ENCODE measurements around the gene PLA2G15. TPM values are rescaled to one million over a fixed set of nuclear protein-coding genes. Genes with fewer than 3 reads are reported as not detected.

The PLA2G15 gene
- total and polyA plus RNA-seq, 9 donors, result 7.3 to 18.4 (median 9.7) TPM

DNA sequence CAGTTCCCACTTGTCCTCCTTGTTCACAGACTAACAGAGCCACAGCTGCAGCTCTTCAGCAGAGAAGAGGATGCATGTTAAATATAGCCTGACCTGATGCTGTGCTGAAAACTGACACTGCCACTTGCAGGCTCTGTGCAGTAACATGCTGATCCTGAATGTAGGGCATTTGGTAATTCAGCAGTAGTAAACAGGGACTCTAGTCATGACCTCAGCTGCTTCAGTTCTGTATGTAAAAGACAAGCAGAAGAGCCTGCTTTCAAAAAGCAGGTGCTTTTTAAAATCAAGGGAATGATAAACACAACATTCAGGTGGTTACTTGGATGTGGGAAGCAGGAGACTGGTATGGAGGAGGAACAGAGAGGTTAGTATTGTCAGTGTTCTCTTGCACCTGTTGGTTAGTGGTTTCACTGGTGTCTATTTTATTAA is 43.1 kb upstream of the PLA2G15 start:
- Histone ChIP-seq H3K27me3 (no peaks in the 10 kb centered on the region), H3K27ac (no peak overlapping the region), H3K36me3 (no peaks in the 10 kb centered on the region), H3K4me1 (ENCODE audit: insufficient read depth) (no peaks in the 10 kb centered on the region), H3K4me3 (no peak overlapping the region), H3K9me3 (no peaks in the 10 kb centered on the region)
- intact Hi-C loops (cut with DNase I), result no loop called here
- no peak for DNase-seq
- TF ChIP-seq POLR2A (IDR thresholded peaks at IDR 0.05) (no peak), EP300 (IDR thresholded peaks at IDR 0.05) (no peak)
- TF ChIP-seq, protein P1, sequence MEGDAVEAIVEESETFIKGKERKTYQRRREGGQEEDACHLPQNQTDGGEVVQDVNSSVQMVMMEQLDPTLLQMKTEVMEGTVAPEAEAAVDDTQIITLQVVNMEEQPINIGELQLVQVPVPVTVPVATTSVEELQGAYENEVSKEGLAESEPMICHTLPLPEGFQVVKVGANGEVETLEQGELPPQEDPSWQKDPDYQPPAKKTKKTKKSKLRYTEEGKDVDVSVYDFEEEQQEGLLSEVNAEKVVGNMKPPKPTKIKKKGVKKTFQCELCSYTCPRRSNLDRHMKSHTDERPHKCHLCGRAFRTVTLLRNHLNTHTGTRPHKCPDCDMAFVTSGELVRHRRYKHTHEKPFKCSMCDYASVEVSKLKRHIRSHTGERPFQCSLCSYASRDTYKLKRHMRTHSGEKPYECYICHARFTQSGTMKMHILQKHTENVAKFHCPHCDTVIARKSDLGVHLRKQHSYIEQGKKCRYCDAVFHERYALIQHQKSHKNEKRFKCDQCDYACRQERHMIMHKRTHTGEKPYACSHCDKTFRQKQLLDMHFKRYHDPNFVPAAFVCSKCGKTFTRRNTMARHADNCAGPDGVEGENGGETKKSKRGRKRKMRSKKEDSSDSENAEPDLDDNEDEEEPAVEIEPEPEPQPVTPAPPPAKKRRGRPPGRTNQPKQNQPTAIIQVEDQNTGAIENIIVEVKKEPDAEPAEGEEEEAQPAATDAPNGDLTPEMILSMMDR (IDR thresholded peaks at IDR 0.05), result no peak

DNA sequence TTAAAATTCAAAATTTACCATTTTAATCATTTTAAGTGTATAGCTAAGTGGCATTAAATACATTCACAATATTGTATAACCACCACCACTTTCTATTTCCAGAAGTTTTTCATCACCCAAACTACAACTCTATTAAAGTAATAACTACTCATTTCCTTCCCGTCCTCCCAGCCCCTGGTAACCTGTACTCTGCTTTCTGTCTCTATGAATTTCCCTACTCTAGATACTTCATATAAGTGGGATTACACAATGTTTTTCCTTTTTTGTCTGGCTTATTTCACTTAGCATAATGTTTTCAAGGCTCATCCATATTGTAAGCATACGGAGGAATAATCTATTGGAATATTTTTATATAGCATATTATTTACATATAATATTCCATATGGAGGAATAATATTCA is 38.9 kb upstream of the PLA2G15 start:
- TF ChIP-seq EP300 (IDR thresholded peaks at IDR 0.05) (no peak), POLR2A (IDR thresholded peaks at IDR 0.05) (no peak)
- TF ChIP-seq, protein P1 (IDR thresholded peaks at IDR 0.05), result no peak
- Histone ChIP-seq H3K36me3 (no peaks in the 10 kb centered on the region), H3K27me3 (no peaks in the 10 kb centered on the region), H3K9me3 (no peaks in the 10 kb centered on the region), H3K4me3 (no peak overlapping the region), H3K4me1 (ENCODE audit: insufficient read depth) (no peaks in the 10 kb centered on the region), H3K27ac (no peak overlapping the region)
- DNase-seq, result no peak
- intact Hi-C loops (cut with DNase I), result no loop called here
- 88 to 93% (median 90%) methylated on average over 2 of the region's 2 CpGs for WGBS, 3 donors

DNA sequence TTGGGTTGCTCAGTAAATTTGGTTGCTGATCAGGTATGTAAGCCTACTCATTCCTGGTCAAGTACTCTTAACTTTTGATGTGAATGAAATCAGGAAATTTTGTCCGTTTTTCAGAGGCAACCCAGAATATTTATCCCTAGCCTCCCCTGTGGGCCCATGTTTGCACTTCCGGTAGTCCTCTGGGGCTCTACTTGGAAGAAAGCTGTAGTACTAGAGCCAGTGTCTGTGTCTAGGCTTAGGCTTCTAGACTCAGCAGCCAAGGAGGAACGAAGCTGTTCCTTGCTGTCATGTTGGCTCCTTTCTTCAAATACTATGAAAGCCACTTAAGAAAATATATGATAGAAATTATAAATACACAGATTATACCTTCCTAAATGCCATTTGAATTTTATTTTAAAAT is 30.4 kb upstream of the PLA2G15 start:
- no peak for DNase-seq
- Histone ChIP-seq H3K4me1 (ENCODE audit: insufficient read depth) (no peaks in the 10 kb centered on the region), H3K36me3 (no peaks in the 10 kb centered on the region), H3K4me3 (no peak overlapping the region), H3K27me3 (no peaks in the 10 kb centered on the region), H3K9me3 (no peaks in the 10 kb centered on the region), H3K27ac (no peak overlapping the region)
- 80 to 91% (median 84%) methylated on average over 3 of the region's 3 CpGs for WGBS, 3 donors
- intact Hi-C loops (cut with DNase I), result no loop called here
- TF ChIP-seq POLR2A (IDR thresholded peaks at IDR 0.05) (no peak), EP300 (IDR thresholded peaks at IDR 0.05) (no peak)
- TF ChIP-seq, protein P1 (IDR thresholded peaks at IDR 0.05), result no peak

DNA sequence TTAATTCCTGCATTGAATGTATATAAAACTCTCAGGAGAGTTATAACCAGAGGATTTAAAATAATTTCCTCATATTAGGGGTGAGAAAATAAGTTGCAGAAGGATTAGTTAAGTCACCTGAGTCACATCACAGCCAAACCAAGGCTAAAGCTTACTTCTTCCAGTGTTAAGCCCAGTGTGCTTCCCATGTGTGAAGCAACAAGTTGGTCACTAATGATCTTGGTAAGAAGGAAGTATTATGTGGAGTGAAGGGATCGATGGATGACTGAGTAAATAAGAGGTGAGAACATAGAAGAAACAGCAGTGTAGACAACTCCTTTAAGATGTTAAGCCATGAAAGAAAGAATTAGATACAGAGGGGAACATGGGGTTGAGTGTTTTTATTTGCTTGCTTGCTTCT is 29.9 kb upstream of the PLA2G15 start:
- Histone ChIP-seq H3K36me3 (no peaks in the 10 kb centered on the region), H3K9me3 (no peaks in the 10 kb centered on the region), H3K4me1 (ENCODE audit: insufficient read depth) (no peaks in the 10 kb centered on the region), H3K4me3 (no peak overlapping the region), H3K27ac (no peak overlapping the region), H3K27me3 (no peaks in the 10 kb centered on the region)
- WGBS, 3 donors, result 86 to 100% (median 100%) methylated on average over 1 of the region's 1 CpG
- no peak for DNase-seq
- intact Hi-C loops (cut with DNase I), result no loop called here
- TF ChIP-seq POLR2A (IDR thresholded peaks at IDR 0.05) (no peak), EP300 (IDR thresholded peaks at IDR 0.05) (no peak)
- TF ChIP-seq, protein P1 (IDR thresholded peaks at IDR 0.05), result no peak

DNA sequence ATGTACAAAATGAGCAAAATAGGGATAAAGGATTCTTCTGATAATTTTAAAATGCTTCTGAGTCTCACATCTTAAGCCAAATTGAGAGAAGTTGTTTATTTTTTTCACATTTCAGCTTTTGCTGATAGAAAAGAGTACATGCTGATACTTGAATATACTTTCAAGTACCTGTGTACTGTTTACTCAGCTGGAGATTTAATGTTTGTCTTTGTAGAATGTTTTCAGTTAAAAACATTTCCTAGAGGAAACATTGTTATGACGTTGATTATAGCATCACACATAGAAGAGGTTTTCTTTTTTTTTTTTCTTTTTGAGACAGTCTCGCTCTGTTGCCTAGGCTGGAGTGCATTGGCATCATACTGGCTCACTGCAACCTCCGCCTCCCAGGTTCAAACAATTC is 28.9 kb upstream of the PLA2G15 start:
- no peaks in the 10 kb centered on the region for H3K4me1 ChIP-seq (ENCODE audit: insufficient read depth)
- H3K27ac ChIP-seq, result no peak overlapping the region
- 80 to 89% (median 85%) methylated on average over 3 of the region's 3 CpGs for WGBS, 3 donors
- TF ChIP-seq, protein P1 (IDR thresholded peaks at IDR 0.05), result no peak
- TF ChIP-seq EP300 (IDR thresholded peaks at IDR 0.05) (no peak), POLR2A (IDR thresholded peaks at IDR 0.05) (no peak)
- no peaks in the 10 kb centered on the region for H3K9me3 ChIP-seq
- no peaks in the 10 kb centered on the region for H3K36me3 ChIP-seq
- no peak overlapping the region for H3K4me3 ChIP-seq
- intact Hi-C loops (cut with DNase I), result no loop called here
- H3K27me3 ChIP-seq, result no peaks in the 10 kb centered on the region
- DNase-seq, result no peak
